HG02938 (cell line): ENCODE data around the gene SRRM5.
"Not testable (repeated sequence)": the region's sequence is repeated elsewhere in the genome, so short reads cannot be mapped to it uniquely, and the experiment has no call there.

Experiments
- ATAC-seq: cut with Tn5 transposase; IDR thresholded peaks from one replicate; pipeline ENCODE4 v1.9.1; 2021; ENCODE audit warnings: mild to moderate bottlenecking, moderate library complexity; ENCODE audit not compliant: unreplicated experiment

The SRRM5 gene

GRCh38 chr19:43636121-43636683, 24.3 kb downstream of the SRRM5 start:
- ATAC-seq: no peak

GRCh38 chr19:43638214-43638994, 26.5 kb downstream of the SRRM5 start:
- no peak for ATAC-seq

GRCh38 chr19:43638995-43639518, 27.2 kb downstream of the SRRM5 start:
- no peak for ATAC-seq

GRCh38 chr19:43639519-43640423, 27.9 kb downstream of the SRRM5 start, which contains the start of gene CADM4:
Gene CADM4 (minus strand): TSS chr19:43639850. CDS start chr19:43639790, 60 bp downstream.
- no peak for ATAC-seq

- ATAC-seq: no peak
Measured at GRCh38 chr19:43640424-43640757, 28.5 kb downstream of the SRRM5 start.

GRCh38 chr19:43641333-43641732, 29.4 kb downstream of the SRRM5 start:
- ATAC-seq: no peak

GRCh38 chr19:43642531-43642930, 30.6 kb downstream of the SRRM5 start:
- no peak for ATAC-seq

- ATAC-seq: no peak
Measured at GRCh38 chr19:43643326-43643725, 31.4 kb downstream of the SRRM5 start.

GRCh38 chr19:43644181-43644580, 32.3 kb downstream of the SRRM5 start:
- no peak for ATAC-seq

- ATAC-seq: no peak
Measured at GRCh38 chr19:43648633-43649032, 36.7 kb downstream of the SRRM5 start.

GRCh38 chr19:43649514-43649913, 37.6 kb downstream of the SRRM5 start:
- ATAC-seq: no peak

GRCh38 chr19:43650276-43650675, 38.4 kb downstream of the SRRM5 start:
- ATAC-seq: not testable (repeated sequence)

GRCh38 chr19:43651758-43652545, 40.1 kb downstream of the SRRM5 start:
- no peak for ATAC-seq

GRCh38 chr19:43652546-43652874, 40.6 kb downstream of the SRRM5 start:
- ATAC-seq: no peak

- ATAC-seq: no peak
Measured at GRCh38 chr19:43656436-43656835, 44.5 kb downstream of the SRRM5 start.

- ATAC-seq: no peak
Measured at GRCh38 chr19:43658001-43658400, 46.1 kb downstream of the SRRM5 start.

- no peak for ATAC-seq
Measured at GRCh38 chr19:43658494-43658893, 46.6 kb downstream of the SRRM5 start.

GRCh38 chr19:43660301-43660970, 48.5 kb downstream of the SRRM5 start:
- ATAC-seq: no peak

- no peak for ATAC-seq
Measured at GRCh38 chr19:43660971-43661360, 49.1 kb downstream of the SRRM5 start.

- ATAC-seq: no peak
Measured at GRCh38 chr19:43662487-43662886, 50.6 kb downstream of the SRRM5 start.
